ENCODE results near the gene TMEM87A.

- TF ChIP-seq EZH2 (IDR thresholded peaks at IDR 0.05; ENCODE audit: low read depth, unreplicated experiment) (no peak), CTCF (conservative IDR thresholded peaks at IDR 0.05; ENCODE audit: low read depth in 2 of 2) (no peak), JUNB (IDR thresholded peaks at IDR 0.05; ENCODE audit: unreplicated experiment) (no peak), POLR2AphosphoS5 (IDR thresholded peaks at IDR 0.05; ENCODE audit: low read depth) (no peak)
Observed at GRCh38 chr15:42171122-42171521, 102.1 kb downstream of the TMEM87A start.
